GM19328 (cell line): ENCODE results near the gene TSPY2.
"Not testable (repeated sequence)": the region's sequence is repeated elsewhere in the genome, so short reads cannot be mapped to it uniquely, and the experiment has no call there.

Source experiments
- ATAC-seq: cut with Tn5 transposase; IDR thresholded peaks from one replicate; pipeline ENCODE4 v1.9.1; 2021; ENCODE audit warnings: mild to moderate bottlenecking, moderate library complexity; ENCODE audit not compliant: unreplicated experiment

TSPY2 gene

GRCh38 chrY:6245923-6246322, at the start of gene TSPY2:
Gene TSPY2 (plus strand): TSS chrY:6246223. CDS start chrY:6246269, 46 bp downstream.
- ATAC-seq, result not testable (repeated sequence)

- not testable (repeated sequence) for ATAC-seq
These were observed 36.5 kb upstream of the TSPY2 start for GRCh38 chrY:6209565-6209964.

GRCh38 chrY:6217045-6217444, 29.0 kb upstream of the TSPY2 start:
- ATAC-seq, result not testable (repeated sequence)

GRCh38 chrY:6269839-6270238, 23.8 kb downstream of the TSPY2 start:
- ATAC-seq, result not testable (repeated sequence)
